Trophoblast cell (in vitro differentiated cells and primary cell): ENCODE results near the gene SELL.
"Not testable (repeated sequence)": the region's sequence is repeated elsewhere in the genome, so short reads cannot be mapped to it uniquely, and the experiment has no call there.

Experiments used
- DNase-seq, 2 donors: peaks; one replicate each; pipeline ENCODE4 v3.0.0-alpha.2; 2016
- H2AFZ ChIP-seq: 2 replicates; pipeline ENCODE4 v1.6.1; 2013; ENCODE audit warnings: low read length, moderate library complexity, mild to moderate bottlenecking; ENCODE audit not compliant: insufficient read depth, poor library complexity
- H2AK5ac ChIP-seq: 2 replicates; pipeline ENCODE4 v1.6.1; 2013; ENCODE audit warnings: mild to moderate bottlenecking, low read length
- H2BK120ac ChIP-seq: 2 replicates; pipeline ENCODE4 v1.6.1; 2013; ENCODE audit warnings: low read length, mild to moderate bottlenecking, moderate library complexity; ENCODE audit not compliant: insufficient read depth, poor library complexity
- H2BK12ac ChIP-seq: 2 replicates; pipeline ENCODE4 v1.6.1; 2013; ENCODE audit warnings: mild to moderate bottlenecking, low read length, moderate library complexity
- H2BK5ac ChIP-seq: 2 replicates; pipeline ENCODE4 v1.6.1; 2013; ENCODE audit warnings: low read length, low read depth, moderate library complexity, mild to moderate bottlenecking; ENCODE audit not compliant: poor library complexity
- H3K14ac ChIP-seq: 2 replicates; pipeline ENCODE4 v1.6.1; 2013; ENCODE audit warnings: mild to moderate bottlenecking, low read length
- H3K18ac ChIP-seq: 2 replicates; pipeline ENCODE4 v1.6.1; 2013; ENCODE audit warnings: mild to moderate bottlenecking, low read length
- H3K23ac ChIP-seq: 2 replicates; pipeline ENCODE4 v1.6.1; 2013; ENCODE audit warnings: low read length
- H3K27ac ChIP-seq: 2 replicates; pipeline ENCODE4 v1.5.1; 2013; ENCODE audit warnings: low read depth, mild to moderate bottlenecking, inconsistent platforms, low read length, moderate library complexity
- H3K27me3 ChIP-seq: 2 replicates; pipeline ENCODE4 v1.6.1; 2013; ENCODE audit warnings: inconsistent platforms, mild to moderate bottlenecking, low read length, moderate library complexity; ENCODE audit not compliant: insufficient read depth
- H3K36me3 ChIP-seq, 2 experiments: 1 replicate in 1 of 2; 2 replicates in 1 of 2; pipeline ENCODE4 v1.6.1; 2013; ENCODE audit warnings: low read length in 2 of 2, mild to moderate bottlenecking in 2 of 2, moderate library complexity in 1 of 2; ENCODE audit not compliant: insufficient read depth in 2 of 2, control insufficient read depth in 1 of 2
- H3K4ac ChIP-seq: 2 replicates; pipeline ENCODE4 v1.6.1; 2013; ENCODE audit warnings: low read depth, mild to moderate bottlenecking, low read length, moderate library complexity
- H3K4me1 ChIP-seq, 2 experiments: 1 replicate in 1 of 2; 2 replicates in 1 of 2; pipeline ENCODE4 v1.6.1; 2013; ENCODE audit warnings: low read length in 2 of 2, mild to moderate bottlenecking in 2 of 2, moderate library complexity in 1 of 2; ENCODE audit not compliant: insufficient read depth in 2 of 2, control insufficient read depth in 1 of 2
- H3K4me2 ChIP-seq: 2 replicates; pipeline ENCODE4 v1.6.1; 2013; ENCODE audit warnings: inconsistent platforms, mild to moderate bottlenecking, low read length, moderate library complexity
- H3K4me3 ChIP-seq: 2 replicates; pipeline ENCODE4 v1.5.1; 2013; ENCODE audit warnings: mild to moderate bottlenecking, low read depth, low read length, inconsistent platforms
- H3K79me1 ChIP-seq: one replicate; pipeline ENCODE4 v1.6.1; 2013; ENCODE audit warnings: low read length
- H3K79me2 ChIP-seq: 2 replicates; pipeline ENCODE4 v1.6.1; 2013; ENCODE audit warnings: low read length, mild to moderate bottlenecking; ENCODE audit not compliant: control insufficient read depth, insufficient read depth, poor library complexity
- H3K9ac ChIP-seq: 2 replicates; pipeline ENCODE4 v1.6.1; 2013; ENCODE audit warnings: mild to moderate bottlenecking, low read length
- H3K9me3 ChIP-seq: 2 replicates; pipeline ENCODE4 v1.6.1; 2013; ENCODE audit warnings: low read depth, mild to moderate bottlenecking, control low read depth, inconsistent platforms, low read length; ENCODE audit not compliant: insufficient read depth
- H4K12ac ChIP-seq: 2 replicates; pipeline ENCODE4 v1.6.1; 2013; ENCODE audit warnings: low read depth, mild to moderate bottlenecking, low read length, moderate library complexity
- H4K8ac ChIP-seq: 2 replicates; pipeline ENCODE4 v1.6.1; 2013; ENCODE audit warnings: low read depth, mild to moderate bottlenecking, low read length, moderate library complexity
- H4K91ac ChIP-seq: one replicate; pipeline ENCODE4 v1.6.1; 2013; ENCODE audit warnings: low read depth, mild to moderate bottlenecking, low read length, moderate library complexity
- WGBS: extraction: QIAGEN DNeasy Blood & Tissue Kit; methylation state at CpG from one replicate; pipeline ENCODE4 v1.1.7; 2013; ENCODE audit warnings: missing lambda C conversion rate; ENCODE audit not compliant: insufficient read length, insufficient coverage; ENCODE audit errors: extremely low coverage; 5-methylcytosine and 5-hydroxymethylcytosine counted together

SELL gene

DNA sequence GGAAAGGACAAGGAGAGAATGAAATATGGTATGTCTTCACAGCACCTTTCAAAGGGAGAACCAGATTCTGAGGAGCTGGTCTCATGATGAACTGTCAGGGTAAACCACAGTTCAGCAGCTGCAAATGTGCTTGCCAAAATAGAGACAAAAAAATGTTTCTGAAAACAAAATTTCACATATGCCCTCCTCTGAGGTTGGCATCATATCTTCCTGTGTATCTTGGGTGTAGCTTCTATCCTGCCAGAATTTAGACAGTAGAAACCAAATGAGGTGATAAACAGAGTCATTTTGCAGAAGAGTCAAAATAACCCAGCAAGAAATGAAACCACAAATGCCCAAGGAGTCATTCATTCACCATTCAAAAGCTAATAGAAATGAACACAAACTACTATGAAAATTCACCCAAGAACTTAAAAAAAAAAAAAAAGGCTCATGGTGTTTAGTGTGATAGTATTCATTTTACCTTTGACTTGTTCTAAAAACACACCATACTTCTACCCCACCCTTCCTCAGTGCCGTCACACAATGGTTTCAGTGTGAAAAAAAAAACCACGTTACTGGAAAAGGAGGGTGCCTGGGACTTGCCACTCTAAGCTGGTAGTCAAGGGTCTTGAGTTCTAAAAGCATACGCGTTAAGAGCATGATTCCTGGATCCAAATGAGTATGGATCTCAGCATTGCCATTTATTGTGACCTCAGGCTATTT, 18.5 kb downstream of the SELL start:
- Histone ChIP-seq H2BK12ac (no peak overlapping the region), H2BK120ac (no peak overlapping the region), H3K4me2 (no peak overlapping the region), H3K4me1 (no peaks in the 10 kb centered on the region), H2AK5ac (no peak overlapping the region), H4K91ac (no peak overlapping the region), H3K4ac (no peak overlapping the region), H3K23ac (no peak overlapping the region), H3K36me3 (no peaks in the 10 kb centered on the region), H3K18ac (no peak overlapping the region), H2BK5ac (no peak overlapping the region), H3K27ac (no peak overlapping the region), H3K4me3 (no peak overlapping the region), H3K14ac (no peak overlapping the region), H3K9ac (no peak overlapping the region), H3K79me1 (no peaks in the 10 kb centered on the region), H4K12ac (no peak overlapping the region), H2AFZ (no peak overlapping the region), H4K8ac (no peak overlapping the region), H3K27me3 (no peaks in the 10 kb centered on the region), H3K9me3 (no peaks in the 10 kb centered on the region), H3K79me2 (no peaks in the 10 kb centered on the region)
- WGBS = no CpG with 5 or more reads among the region's 4 CpGs
- no peak for DNase-seq

DNA sequence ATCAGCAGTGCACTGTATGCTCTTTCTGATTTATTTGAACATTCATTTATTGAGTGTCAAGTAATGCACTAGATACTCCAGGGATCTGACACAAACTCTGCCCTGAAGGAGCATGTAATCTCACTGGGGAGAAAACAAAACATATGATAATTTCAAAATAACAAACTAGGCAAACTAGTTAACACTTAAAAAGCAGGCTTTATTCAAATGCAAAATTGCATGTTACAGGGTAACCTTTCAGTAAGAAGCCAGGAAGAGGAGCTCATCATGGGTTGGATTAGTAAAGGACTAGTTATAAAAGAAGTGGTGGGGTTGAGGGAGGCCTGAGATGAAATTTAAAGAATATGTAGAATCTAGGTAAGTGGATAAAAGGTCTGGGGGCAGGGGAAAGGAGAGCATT, 20.9 kb downstream of the SELL start:
- H3K27ac ChIP-seq = no peak overlapping the region
- no peak overlapping the region for H3K23ac ChIP-seq
- H3K79me2 ChIP-seq = no peaks in the 10 kb centered on the region
- H2AK5ac ChIP-seq = no peak overlapping the region
- no peak overlapping the region for H3K18ac ChIP-seq
- H3K4ac ChIP-seq = no peak overlapping the region
- H2BK120ac ChIP-seq = no peak overlapping the region
- no peak overlapping the region for H4K12ac ChIP-seq
- H2BK5ac ChIP-seq = no peak overlapping the region
- H3K36me3 ChIP-seq = no peaks in the 10 kb centered on the region
- H3K27me3 ChIP-seq = no peaks in the 10 kb centered on the region
- H3K9ac ChIP-seq = no peak overlapping the region
- H3K9me3 ChIP-seq = no peaks in the 10 kb centered on the region
- H2BK12ac ChIP-seq = no peak overlapping the region
- H3K14ac ChIP-seq = no peak overlapping the region
- no peak overlapping the region for H3K4me2 ChIP-seq
- no peak for DNase-seq
- H3K4me1 ChIP-seq = no peaks in the 10 kb centered on the region
- no peak overlapping the region for H3K4me3 ChIP-seq
- no peak overlapping the region for H4K8ac ChIP-seq
- no peak overlapping the region for H2AFZ ChIP-seq
- no peak overlapping the region for H4K91ac ChIP-seq
- no peaks in the 10 kb centered on the region for H3K79me1 ChIP-seq

DNA sequence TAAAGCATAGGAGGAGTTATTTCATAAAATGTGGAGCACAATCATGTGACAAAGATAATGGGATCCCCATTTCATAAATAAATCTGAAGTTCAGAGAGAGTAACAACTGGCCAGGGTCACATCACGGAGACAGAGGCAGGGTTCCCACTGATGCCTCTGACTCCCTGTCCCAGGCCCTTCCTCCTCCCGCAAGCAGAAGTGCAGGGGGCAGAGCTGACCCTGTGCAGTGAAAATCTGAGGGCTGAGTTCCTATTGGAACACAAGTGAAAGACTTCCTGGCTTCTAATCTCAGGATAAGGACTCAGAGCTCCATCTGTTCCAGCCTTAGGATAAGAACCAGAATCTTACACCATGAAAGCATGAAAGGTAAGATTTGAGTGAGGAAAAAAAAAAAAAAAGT, 22.0 kb downstream of the SELL start:
- Histone ChIP-seq H2AFZ (no peak overlapping the region), H3K23ac (no peak overlapping the region), H3K79me2 (no peaks in the 10 kb centered on the region), H4K91ac (no peak overlapping the region), H2BK12ac (no peak overlapping the region), H3K27me3 (no peaks in the 10 kb centered on the region), H3K14ac (no peak overlapping the region), H3K4me2 (no peak overlapping the region), H3K4me1 (no peaks in the 10 kb centered on the region), H3K36me3 (no peaks in the 10 kb centered on the region), H3K4me3 (no peak overlapping the region), H3K27ac (no peak overlapping the region), H3K18ac (no peak overlapping the region), H3K4ac (no peak overlapping the region), H3K9ac (no peak overlapping the region), H3K9me3 (no peaks in the 10 kb centered on the region), H4K8ac (no peak overlapping the region), H2BK5ac (no peak overlapping the region), H3K79me1 (no peaks in the 10 kb centered on the region), H4K12ac (no peak overlapping the region), H2AK5ac (no peak overlapping the region), H2BK120ac (no peak overlapping the region)
- DNase-seq = no peak
- WGBS = no CpG with 5 or more reads among the region's 2 CpGs

DNA sequence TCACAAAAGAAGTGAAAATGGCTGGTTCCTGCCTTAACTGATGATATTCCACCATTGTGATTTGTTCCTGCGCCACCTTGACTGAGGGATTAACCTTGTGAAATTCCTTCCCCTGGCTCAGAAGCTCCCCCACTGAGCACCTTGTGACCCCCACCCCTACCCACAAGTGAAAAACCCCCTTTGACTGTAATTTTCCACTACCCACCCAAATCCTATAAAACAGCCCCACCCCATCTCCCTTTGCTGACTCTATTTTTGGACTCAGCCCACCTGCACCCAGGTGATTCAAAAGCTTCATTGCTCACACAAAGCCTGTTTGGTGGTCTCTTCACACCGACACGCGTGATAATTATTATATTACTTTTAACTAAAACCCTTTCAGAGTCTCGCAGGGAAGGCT, 23.0 kb downstream of the SELL start:
- not testable (repeated sequence) for H3K27ac ChIP-seq, DNase-seq, H3K4me3 ChIP-seq

More for the DNA sequence above, 23.0 kb downstream of the SELL start:
- H3K9ac ChIP-seq, H3K4me2 ChIP-seq, H2BK120ac ChIP-seq, H3K18ac ChIP-seq, H2AFZ ChIP-seq, H3K14ac ChIP-seq, H4K12ac ChIP-seq, H3K79me1 ChIP-seq, H3K36me3 ChIP-seq, H4K91ac ChIP-seq, H4K8ac ChIP-seq, H3K4ac ChIP-seq, H3K9me3 ChIP-seq, H3K79me2 ChIP-seq, H2AK5ac ChIP-seq, H2BK12ac ChIP-seq, H2BK5ac ChIP-seq, H3K27me3 ChIP-seq, H3K4me1 ChIP-seq, H3K23ac ChIP-seq: not testable (repeated sequence)
- WGBS = no CpG with 5 or more reads among the region's 5 CpGs
